Large intestine (tissue), 1 donor: ENCODE data around the gene FNDC8. TPM values are rescaled to one million over a fixed set of nuclear protein-coding genes. Genes with fewer than 3 reads are reported as not detected.

Experiments used
- polyA plus RNA-seq: library from polyadenylated mRNA; unstranded; fragments of 120-200 nt; gene quantifications from one replicate; pipeline ENCODE4 v1.2.1, GENCODE V29; 2013

The FNDC8 gene
- polyA plus RNA-seq, 1 donor = 0.07 TPM

Other genes starting within 250 kb of the FNDC8 start
- 2.8 TPM for gene CCT6B, start 160.2 kb upstream of the FNDC8 start, polyA plus RNA-seq
- gene ZNF830, start 160.1 kb upstream of the FNDC8 start, polyA plus RNA-seq = 18.4 TPM
- gene LIG3, start 141.1 kb upstream of the FNDC8 start, polyA plus RNA-seq = 24.8 TPM
- gene RFFL, start 57.9 kb upstream of the FNDC8 start, polyA plus RNA-seq = 31.1 TPM
- gene RAD51D, start 1.8 kb upstream of the FNDC8 start, polyA plus RNA-seq = 14.4 TPM
- gene NLE1, start 20.7 kb downstream of the FNDC8 start, polyA plus RNA-seq = 14.1 TPM
- 0.28 TPM for gene UNC45B, start 26.2 kb downstream of the FNDC8 start, polyA plus RNA-seq
- not detected for gene SLC35G3, start 72.8 kb downstream of the FNDC8 start, polyA plus RNA-seq
- 4.7 TPM for gene SLFN5, start 121.5 kb downstream of the FNDC8 start, polyA plus RNA-seq